ENCODE data around the gene TAF11L12.
"Not testable (repeated sequence)": the region's sequence is repeated elsewhere in the genome, so short reads cannot be mapped to it uniquely, and the experiment has no call there.

TAF11L12 gene

GRCh38 chr5:17610092-17610491, at the start of gene TAF11L12:
Gene TAF11L12 (plus strand): TSS chr5:17610392.
- in situ Hi-C loops (cut with MboI; ENCODE audit: low sequenced_read_pairs), result not testable (repeated sequence)

DNA sequence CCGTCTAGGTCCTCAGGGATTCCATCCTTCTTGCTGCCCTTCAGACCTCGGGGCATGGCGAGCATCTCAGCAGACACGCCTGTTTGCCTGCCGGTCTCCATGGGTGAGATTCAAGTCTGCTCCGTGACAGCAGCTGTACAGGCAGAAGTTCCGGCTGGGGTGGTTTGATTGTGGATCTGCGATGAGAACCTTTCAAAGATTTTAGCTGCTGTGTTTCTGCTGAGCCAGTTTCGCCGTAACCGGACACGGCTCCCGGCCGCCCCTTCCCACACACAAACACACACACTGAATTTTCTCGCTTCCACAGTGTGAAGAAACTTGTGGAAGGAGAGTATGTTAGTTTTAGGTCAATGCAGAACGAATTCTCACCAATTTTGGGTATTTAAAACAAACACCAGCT, 24.5 kb upstream of the TAF11L12 start, which contains the start of gene TAF11L7:
Gene TAF11L7 (minus strand): TSS at position 101 of the 400 bp plus-strand sequence.
- in situ Hi-C loops (cut with MboI; ENCODE audit: low sequenced_read_pairs), result not testable (repeated sequence)

GRCh38 chr5:17590860-17591259, 19.3 kb upstream of the TAF11L12 start, which contains the start of gene TAF11L8:
Gene TAF11L8 (minus strand): TSS chr5:17590960.
- in situ Hi-C loops (cut with MboI; ENCODE audit: low sequenced_read_pairs), result not testable (repeated sequence)

- in situ Hi-C loops (cut with MboI; ENCODE audit: low sequenced_read_pairs), result not testable (repeated sequence)
These were observed 15.9 kb upstream of the TAF11L12 start, which contains the start of gene TAF11L9 for GRCh38 chr5:17594255-17594654. Gene TAF11L9 (minus strand): TSS chr5:17594394.

GRCh38 chr5:17597728-17598127, 12.5 kb upstream of the TAF11L12 start, which contains the start of gene TAF11L10:
Gene TAF11L10 (minus strand): TSS chr5:17597828.
- in situ Hi-C loops (cut with MboI; ENCODE audit: low sequenced_read_pairs), result not testable (repeated sequence)

DNA sequence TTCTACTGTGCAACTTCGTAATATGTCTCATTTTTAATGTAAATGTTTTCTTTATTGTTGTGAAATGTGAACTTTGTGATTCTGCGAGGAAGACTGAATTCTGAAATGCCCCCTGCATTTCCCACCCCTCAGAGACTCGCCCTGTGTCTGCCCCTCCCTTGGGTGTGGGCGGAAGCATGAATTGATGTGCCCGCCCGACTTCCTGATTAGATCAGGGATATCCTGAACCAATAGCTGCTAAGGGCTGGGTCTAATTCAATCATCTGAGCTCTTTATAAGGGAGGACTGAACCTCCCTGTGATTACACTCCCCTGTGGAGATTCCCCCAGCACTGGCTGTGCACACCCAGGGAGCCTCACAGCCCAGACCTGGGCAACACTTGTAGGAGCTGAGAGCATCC, 6.3 kb upstream of the TAF11L12 start, which contains the start of gene TAF11L11:
Gene TAF11L11 (plus strand): TSS at position 304 of the 400 bp plus-strand sequence.
- in situ Hi-C loops (cut with MboI; ENCODE audit: low sequenced_read_pairs), result not testable (repeated sequence)

- in situ Hi-C loops (cut with MboI; ENCODE audit: low sequenced_read_pairs), result no loop called here
These were observed 5.2 kb upstream of the TAF11L12 start for GRCh38 chr5:17604951-17605350.

- in situ Hi-C loops (cut with MboI; ENCODE audit: low sequenced_read_pairs), result not testable (repeated sequence)
These were observed 2.7 kb upstream of the TAF11L12 start for GRCh38 chr5:17607461-17607860.

DNA sequence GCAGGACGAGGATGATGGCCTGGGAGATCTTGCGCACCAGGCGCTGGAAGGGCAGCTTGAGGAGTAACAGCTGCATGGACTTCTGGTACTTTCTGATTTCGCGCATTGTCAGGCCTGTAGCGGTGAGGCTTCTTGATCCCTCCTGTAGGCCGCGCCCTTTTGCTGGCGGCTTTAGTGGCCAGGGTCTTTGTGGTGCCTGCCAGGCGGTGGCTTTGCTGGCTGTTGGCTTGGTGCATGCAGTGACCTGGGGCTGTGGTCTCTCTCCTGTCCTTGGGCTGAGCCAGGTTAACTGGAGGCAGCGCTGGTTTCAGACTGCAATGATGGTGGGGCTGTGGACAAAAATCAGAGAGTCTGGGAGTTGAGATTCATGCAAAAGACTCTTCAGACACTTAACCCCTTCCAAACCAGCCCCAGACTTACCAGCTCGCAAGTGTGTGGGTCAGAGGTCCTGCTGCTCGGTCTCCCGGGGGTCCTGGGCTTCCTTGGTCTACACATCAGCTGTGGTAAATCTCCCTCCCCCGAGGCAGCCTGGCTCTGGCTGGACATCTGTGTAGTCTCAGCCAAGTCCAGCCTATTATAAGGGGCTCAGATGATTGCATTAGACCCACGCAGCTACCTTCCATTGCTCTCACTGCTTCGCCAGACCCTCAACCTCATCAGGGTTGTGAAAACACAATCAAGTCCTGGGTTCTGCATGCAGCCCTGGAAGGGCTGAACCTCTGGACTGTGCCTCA, 4.8 kb downstream of the TAF11L12 start:
- in situ Hi-C loops (cut with MboI; ENCODE audit: low sequenced_read_pairs), result no loop called here

DNA sequence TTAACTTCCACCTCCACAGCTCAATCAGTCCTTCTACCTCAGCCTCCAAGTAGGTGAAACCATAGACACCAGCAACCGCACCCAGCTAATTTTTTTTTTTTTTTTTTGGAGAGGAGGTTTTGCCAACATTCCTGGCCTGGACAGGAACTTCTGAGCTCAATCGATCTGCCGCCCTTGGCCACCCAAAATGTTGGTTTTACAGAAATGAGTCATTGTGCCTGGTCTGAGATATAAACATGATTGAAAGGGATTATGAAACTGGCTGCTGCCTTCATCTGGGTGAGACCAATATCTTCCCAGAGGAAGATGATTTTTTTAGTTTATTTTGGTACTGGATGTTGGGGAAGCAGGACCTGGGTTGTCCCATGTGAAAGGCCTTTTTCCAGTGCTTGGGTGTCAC, 9.2 kb downstream of the TAF11L12 start:
- in situ Hi-C loops (cut with MboI; ENCODE audit: low sequenced_read_pairs), result no loop called here

DNA sequence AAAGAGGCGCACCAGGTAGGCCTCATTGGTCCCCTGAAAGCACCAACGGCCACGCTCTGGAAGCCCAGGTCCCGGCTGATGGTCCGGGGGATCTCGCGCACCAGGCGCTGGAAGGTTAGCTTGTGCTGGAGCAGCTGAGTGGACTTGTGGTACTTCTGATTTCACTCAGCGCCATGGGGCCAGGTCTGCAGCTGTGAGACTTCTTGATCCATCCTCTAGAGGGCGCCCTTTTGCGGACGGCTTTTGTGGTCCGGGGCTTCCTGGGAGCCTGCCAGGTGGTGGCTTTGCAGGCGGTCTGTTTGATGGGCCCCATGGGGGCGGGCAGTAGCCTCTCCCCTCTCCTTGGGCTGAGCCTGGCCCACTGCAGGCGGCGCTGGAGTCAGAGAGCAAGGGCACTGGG, 10.4 kb downstream of the TAF11L12 start:
- in situ Hi-C loops (cut with MboI; ENCODE audit: low sequenced_read_pairs), result no loop called here

GRCh38 chr5:17625686-17626085, 15.5 kb downstream of the TAF11L12 start:
- in situ Hi-C loops (cut with MboI; ENCODE audit: low sequenced_read_pairs), result no loop called here

GRCh38 chr5:17631788-17632187, 21.6 kb downstream of the TAF11L12 start, which contains the start of gene TAF11L13:
Gene TAF11L13 (plus strand): TSS chr5:17632088.
- in situ Hi-C loops (cut with MboI; ENCODE audit: low sequenced_read_pairs), result not testable (repeated sequence)

DNA sequence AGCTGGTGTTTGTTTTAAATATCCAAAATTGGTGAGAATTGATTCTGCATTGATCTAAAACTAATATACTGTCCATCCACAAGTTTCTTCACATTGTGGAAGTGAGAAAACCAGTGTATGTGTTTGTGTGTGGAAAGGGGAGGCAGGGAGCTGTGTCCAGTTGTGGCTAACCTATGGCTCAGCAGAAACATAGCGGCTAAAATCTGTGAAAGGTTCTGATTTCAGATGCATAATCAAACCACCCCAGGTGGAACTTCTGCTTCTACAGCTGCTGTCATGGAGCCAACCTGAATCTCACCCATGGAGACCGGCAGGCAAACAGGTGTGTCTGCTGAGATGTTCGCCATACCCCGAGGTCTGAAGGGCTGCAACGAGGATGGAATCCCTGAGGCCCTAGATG, 24.0 kb downstream of the TAF11L12 start, which contains the start of gene TAF11L14:
Gene TAF11L14 (plus strand): TSS at position 301 of the 400 bp plus-strand sequence.
- in situ Hi-C loops (cut with MboI; ENCODE audit: low sequenced_read_pairs), result no loop called here

GRCh38 chr5:17649232-17649631, 39.0 kb downstream of the TAF11L12 start:
- in situ Hi-C loops (cut with MboI; ENCODE audit: low sequenced_read_pairs), result not testable (repeated sequence)

DNA sequence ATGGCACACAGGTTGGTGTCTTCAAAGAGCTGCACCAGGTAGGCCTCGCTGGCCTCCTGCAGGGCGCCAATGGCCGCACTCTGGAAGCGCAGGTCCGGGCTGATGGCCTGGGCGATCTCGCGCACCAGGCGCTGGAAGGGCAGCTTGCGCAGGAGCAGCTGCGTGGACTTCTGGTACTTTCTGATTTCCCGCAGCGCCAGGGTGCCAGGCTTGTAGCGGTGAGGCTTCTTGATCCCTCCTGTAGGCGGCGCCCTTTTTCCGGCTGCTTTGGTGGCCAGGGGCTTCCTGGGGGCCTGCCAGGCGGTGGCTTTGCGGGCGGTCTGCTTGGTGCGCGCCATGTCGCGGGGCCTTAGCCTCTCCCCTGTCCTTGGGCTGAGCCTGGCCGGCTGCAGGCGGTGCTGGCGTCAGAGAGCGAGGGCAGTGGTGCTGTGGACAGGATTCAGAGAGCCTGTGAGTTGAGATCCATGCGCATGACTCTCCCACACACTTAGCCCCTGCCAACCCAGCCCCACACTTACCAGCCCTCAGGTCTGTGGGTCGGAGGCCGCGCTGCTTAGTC, 45.1 kb downstream of the TAF11L12 start:
- in situ Hi-C loops (cut with MboI; ENCODE audit: low sequenced_read_pairs), result not testable (repeated sequence)

DNA sequence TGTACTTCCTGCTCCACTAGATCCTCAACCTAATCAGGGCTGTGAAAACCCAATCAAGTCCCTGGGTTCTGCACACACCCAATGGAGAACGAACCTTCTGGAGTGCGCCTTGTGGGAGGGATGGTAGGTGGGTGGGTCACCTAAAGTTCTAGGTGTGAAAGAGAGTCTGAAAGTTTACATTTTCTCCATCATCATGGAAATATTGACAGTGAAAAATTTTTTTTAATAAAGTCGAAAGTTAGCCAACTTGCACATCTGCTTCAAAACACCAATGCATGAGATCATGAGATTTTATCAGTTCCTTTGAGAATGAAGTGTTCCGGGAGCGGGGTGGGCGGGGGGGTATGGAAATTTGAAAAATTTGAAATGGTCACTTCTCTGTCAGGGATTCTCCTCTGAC, 45.7 kb downstream of the TAF11L12 start:
- in situ Hi-C loops (cut with MboI; ENCODE audit: low sequenced_read_pairs), result no loop called here

All from HL-60/S4 treated with retinoic acid at 250 ng/mL for 4 days and 3 days (cell line).